ENCODE data around the gene PTPRQ. TPM values are rescaled to one million over a fixed set of nuclear protein-coding genes. Genes with fewer than 3 reads are reported as not detected.

PTPRQ gene, protein sequence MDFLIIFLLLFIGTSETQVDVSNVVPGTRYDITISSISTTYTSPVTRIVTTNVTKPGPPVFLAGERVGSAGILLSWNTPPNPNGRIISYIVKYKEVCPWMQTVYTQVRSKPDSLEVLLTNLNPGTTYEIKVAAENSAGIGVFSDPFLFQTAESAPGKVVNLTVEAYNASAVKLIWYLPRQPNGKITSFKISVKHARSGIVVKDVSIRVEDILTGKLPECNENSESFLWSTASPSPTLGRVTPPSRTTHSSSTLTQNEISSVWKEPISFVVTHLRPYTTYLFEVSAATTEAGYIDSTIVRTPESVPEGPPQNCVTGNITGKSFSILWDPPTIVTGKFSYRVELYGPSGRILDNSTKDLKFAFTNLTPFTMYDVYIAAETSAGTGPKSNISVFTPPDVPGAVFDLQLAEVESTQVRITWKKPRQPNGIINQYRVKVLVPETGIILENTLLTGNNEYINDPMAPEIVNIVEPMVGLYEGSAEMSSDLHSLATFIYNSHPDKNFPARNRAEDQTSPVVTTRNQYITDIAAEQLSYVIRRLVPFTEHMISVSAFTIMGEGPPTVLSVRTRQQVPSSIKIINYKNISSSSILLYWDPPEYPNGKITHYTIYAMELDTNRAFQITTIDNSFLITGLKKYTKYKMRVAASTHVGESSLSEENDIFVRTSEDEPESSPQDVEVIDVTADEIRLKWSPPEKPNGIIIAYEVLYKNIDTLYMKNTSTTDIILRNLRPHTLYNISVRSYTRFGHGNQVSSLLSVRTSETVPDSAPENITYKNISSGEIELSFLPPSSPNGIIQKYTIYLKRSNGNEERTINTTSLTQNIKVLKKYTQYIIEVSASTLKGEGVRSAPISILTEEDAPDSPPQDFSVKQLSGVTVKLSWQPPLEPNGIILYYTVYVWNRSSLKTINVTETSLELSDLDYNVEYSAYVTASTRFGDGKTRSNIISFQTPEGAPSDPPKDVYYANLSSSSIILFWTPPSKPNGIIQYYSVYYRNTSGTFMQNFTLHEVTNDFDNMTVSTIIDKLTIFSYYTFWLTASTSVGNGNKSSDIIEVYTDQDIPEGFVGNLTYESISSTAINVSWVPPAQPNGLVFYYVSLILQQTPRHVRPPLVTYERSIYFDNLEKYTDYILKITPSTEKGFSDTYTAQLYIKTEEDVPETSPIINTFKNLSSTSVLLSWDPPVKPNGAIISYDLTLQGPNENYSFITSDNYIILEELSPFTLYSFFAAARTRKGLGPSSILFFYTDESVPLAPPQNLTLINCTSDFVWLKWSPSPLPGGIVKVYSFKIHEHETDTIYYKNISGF (N-terminal part only)
- total RNA-seq: 10 to 100 TPM in 1 of 2 donors, under 1 TPM in 1; 0.95 to 11.7 TPM
- polyA plus RNA-seq: 1 to 10 TPM in 1 of 2 donors, under 1 TPM in 1; 0.26 to 1.8 TPM
- long read RNA-seq, donor 1: 0 reads
- long read RNA-seq, donor 2: 0 reads
- long read RNA-seq, donor 3: 0 reads
- long read RNA-seq, donor 4: 0 reads
- long read RNA-seq, donor 5: 0 reads

DNA sequence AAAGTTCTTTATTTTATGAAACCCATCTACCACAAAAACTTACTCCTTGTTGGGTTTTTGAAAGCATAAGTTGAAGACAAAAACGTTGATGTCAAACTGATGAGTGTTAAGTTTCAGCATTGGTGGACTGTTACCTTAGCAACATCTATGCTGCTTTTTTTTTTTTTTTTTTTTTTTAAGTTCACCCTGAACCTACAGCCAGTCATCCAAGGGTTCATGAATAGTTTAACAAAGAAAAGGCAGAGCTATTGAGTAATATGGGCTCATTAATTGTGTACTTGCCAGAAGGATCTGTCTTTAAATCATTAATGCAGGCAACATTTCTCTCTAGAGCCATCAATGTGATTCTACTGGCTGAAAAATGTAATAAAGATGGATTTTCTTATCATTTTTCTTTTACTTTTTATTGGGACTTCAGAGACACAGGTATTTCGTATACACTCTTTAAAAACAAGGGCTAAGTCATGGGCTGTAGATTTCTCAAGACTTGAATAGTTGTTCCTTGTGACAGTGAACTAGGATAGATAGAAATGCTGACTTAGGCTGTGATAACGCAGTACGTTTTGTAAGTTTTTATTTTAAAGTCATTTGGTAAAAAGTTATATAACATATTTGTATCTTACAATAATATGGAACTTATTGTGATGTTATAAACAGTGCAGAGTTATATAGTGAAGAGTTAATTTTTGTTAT, at the start of gene PTPRQ:
Gene PTPRQ, plus strand, starts transcription at position 262 of the 693 bp plus-strand sequence. Its CDS starts 111 bp downstream, at position 373.
- TF ChIP-seq, protein P1, sequence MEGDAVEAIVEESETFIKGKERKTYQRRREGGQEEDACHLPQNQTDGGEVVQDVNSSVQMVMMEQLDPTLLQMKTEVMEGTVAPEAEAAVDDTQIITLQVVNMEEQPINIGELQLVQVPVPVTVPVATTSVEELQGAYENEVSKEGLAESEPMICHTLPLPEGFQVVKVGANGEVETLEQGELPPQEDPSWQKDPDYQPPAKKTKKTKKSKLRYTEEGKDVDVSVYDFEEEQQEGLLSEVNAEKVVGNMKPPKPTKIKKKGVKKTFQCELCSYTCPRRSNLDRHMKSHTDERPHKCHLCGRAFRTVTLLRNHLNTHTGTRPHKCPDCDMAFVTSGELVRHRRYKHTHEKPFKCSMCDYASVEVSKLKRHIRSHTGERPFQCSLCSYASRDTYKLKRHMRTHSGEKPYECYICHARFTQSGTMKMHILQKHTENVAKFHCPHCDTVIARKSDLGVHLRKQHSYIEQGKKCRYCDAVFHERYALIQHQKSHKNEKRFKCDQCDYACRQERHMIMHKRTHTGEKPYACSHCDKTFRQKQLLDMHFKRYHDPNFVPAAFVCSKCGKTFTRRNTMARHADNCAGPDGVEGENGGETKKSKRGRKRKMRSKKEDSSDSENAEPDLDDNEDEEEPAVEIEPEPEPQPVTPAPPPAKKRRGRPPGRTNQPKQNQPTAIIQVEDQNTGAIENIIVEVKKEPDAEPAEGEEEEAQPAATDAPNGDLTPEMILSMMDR (IDR thresholded peaks at IDR 0.05; ENCODE audit: control extremely low read depth, extremely low read depth): no peak
- no peaks in the 10 kb centered on the region for H3K9me3 ChIP-seq (ENCODE audit: control insufficient read depth in 4 of 4, insufficient read depth in 3 of 4, low read length in 3 of 4)
- H3K36me3 ChIP-seq (ENCODE audit: control insufficient read depth in 4 of 4, insufficient read depth in 4 of 4, low read length in 4 of 4): no peaks in the 10 kb centered on the region
- H3K9ac ChIP-seq (ENCODE audit: insufficient read depth in 1 of 2, low read length in 2 of 2): peak within 1 kb of the TSS in 1 of 2 donors; percentile 1
- peaks cover 0 to 15% (median 4%) of the 10 kb centered on the region in 5 donors for H3K4me1 ChIP-seq (ENCODE audit: control insufficient read depth in 5 of 5, insufficient read depth in 5 of 5, low read length in 5 of 5)
- ATAC-seq (ENCODE audit: insufficient read depth, low FRiP score) (no peak), DNase-seq (peak in 2 of 3 donors; percentile 30 to 33)
- H3K4me3 ChIP-seq: no peak within 1 kb of the TSS
- 55 to 71% methylated on average over 4 of the region's 4 CpGs for WGBS, 2 donors
- H3K27me3 ChIP-seq (ENCODE audit: control insufficient read depth in 3 of 3, insufficient read depth in 3 of 3, low read length in 2 of 3): no peaks in the 10 kb centered on the region
- no peak within 1 kb of the TSS for H3K27ac ChIP-seq (ENCODE audit: low read depth in 1 of 2, low read length in 1 of 2)

DNA sequence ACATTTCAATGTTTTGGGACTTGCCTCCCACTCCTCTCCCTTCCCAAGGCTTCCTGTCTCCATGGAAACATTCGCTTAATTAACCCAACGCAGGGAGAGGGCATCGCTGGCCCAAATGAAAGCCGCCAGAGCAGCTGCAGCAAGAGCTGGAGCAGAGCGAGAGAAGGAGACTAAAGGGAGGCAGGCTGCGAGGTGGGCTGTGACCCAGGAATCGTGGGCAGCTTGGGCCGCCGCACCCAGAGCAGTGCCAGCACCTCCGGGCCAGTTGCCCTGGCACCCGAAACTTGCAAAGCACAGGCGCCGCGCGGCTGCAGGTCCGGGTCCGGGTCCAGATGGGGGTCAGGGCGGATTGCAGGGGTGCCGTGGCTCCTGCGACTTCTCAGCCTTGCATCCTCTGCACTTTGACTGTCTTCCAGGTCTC, 43.5 kb upstream of the PTPRQ start:
- Histone ChIP-seq H3K4me3 (no peak overlapping the region), H3K9ac (ENCODE audit: insufficient read depth in 1 of 2, low read length in 2 of 2) (no peak overlapping the region), H3K27ac (ENCODE audit: low read depth in 1 of 2, low read length in 1 of 2) (no peak overlapping the region), H3K36me3 (ENCODE audit: control insufficient read depth in 4 of 4, insufficient read depth in 4 of 4, low read length in 4 of 4) (no peaks in the 10 kb centered on the region), H3K27me3 (ENCODE audit: control insufficient read depth in 3 of 3, insufficient read depth in 3 of 3, low read length in 2 of 3) (peaks cover 0 to 3% (median 3%) of the 10 kb centered on the region in 3 donors), H3K9me3 (ENCODE audit: control insufficient read depth in 4 of 4, insufficient read depth in 3 of 4, low read length in 3 of 4) (no peaks in the 10 kb centered on the region), H3K4me1 (ENCODE audit: control insufficient read depth in 5 of 5, insufficient read depth in 5 of 5, low read length in 5 of 5) (peaks cover 0 to 5% (median 0%) of the 10 kb centered on the region in 5 donors)
- TF ChIP-seq, protein P1 (IDR thresholded peaks at IDR 0.05; ENCODE audit: control extremely low read depth, extremely low read depth): no peak
- DNase-seq: peak; percentile 18 to 42 (median 37)
- 28 to 41% methylated on average over 20 of the region's 20 CpGs for WGBS, 2 donors
- no peak for ATAC-seq (ENCODE audit: insufficient read depth, low FRiP score)

DNA sequence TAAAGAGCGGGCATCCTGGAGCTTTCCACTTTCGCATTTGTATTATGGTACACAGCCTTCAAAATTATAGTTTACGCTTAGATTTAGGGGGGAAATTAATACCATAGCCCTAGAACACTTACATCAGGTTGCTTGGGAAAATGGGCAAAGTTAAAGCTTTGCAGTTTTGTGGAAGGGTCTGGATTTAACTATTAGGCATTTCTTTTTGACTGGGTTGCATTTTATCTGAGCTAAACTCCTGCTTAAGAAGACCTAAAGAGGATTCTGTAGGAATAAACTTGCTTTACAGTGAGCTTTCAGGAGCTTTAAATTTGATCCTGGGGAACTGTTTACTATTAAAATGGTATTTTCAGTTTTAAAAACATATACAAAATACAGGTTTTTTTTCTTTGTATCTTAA, 42.8 kb upstream of the PTPRQ start:
- H3K9me3 ChIP-seq (ENCODE audit: control insufficient read depth in 4 of 4, insufficient read depth in 3 of 4, low read length in 3 of 4): no peaks in the 10 kb centered on the region
- no peak overlapping the region for H3K27ac ChIP-seq (ENCODE audit: low read depth in 1 of 2, low read length in 1 of 2)
- H3K36me3 ChIP-seq (ENCODE audit: control insufficient read depth in 4 of 4, insufficient read depth in 4 of 4, low read length in 4 of 4): no peaks in the 10 kb centered on the region
- no peak overlapping the region for H3K4me3 ChIP-seq
- peaks cover 0 to 5% (median 0%) of the 10 kb centered on the region in 5 donors for H3K4me1 ChIP-seq (ENCODE audit: control insufficient read depth in 5 of 5, insufficient read depth in 5 of 5, low read length in 5 of 5)
- peaks cover 0 to 3% (median 3%) of the 10 kb centered on the region in 3 donors for H3K27me3 ChIP-seq (ENCODE audit: control insufficient read depth in 3 of 3, insufficient read depth in 3 of 3, low read length in 2 of 3)
- TF ChIP-seq, protein P1 (IDR thresholded peaks at IDR 0.05; ENCODE audit: control extremely low read depth, extremely low read depth): no peak
- 90 to 93% methylated on average over 3 of the region's 3 CpGs for WGBS, 2 donors
- H3K9ac ChIP-seq (ENCODE audit: insufficient read depth in 1 of 2, low read length in 2 of 2): no peak overlapping the region
- ATAC-seq (ENCODE audit: insufficient read depth, low FRiP score) (no peak), DNase-seq (no peak)
